SK-N-SH treated with all-trans-retinoic acid at 6 μM for 48 hours (cell line): ENCODE data around the gene GTF2A1.

Experiments
- ATAC-seq: fragments of 200-7000 bp; cut with Tn5 transposase; 3 replicates; pipeline ENCODE4 v1.9.1; 2020; ENCODE audit warnings: mild to moderate bottlenecking, moderate library complexity
- ARNTL ChIP-seq: fragments of 450-650 bp; formaldehyde crosslinking; IDR thresholded peaks from 2 replicates; pipeline ENCODE4 v1.5.0; 2020; ENCODE audit warnings: low read depth, mild to moderate bottlenecking, moderate library complexity, borderline replicate concordance
- BACH2 ChIP-seq: fragments of 250-450 bp; sonication (Bioruptor Pico); IDR thresholded peaks from 2 replicates; pipeline ENCODE4 v1.9.0; 2021; ENCODE audit warnings: mild to moderate bottlenecking, borderline replicate concordance
- CSDC2 ChIP-seq: fragments of 250-450 bp; sonication (Bioruptor Pico); IDR thresholded peaks from 2 replicates; pipeline ENCODE4 v1.5.0; 2020; ENCODE audit warnings: mild to moderate bottlenecking, moderate library complexity
- CSRNP3 ChIP-seq: fragments of 250-450 bp; sonication (Bioruptor Pico); IDR thresholded peaks from 2 replicates; pipeline ENCODE4 v1.5.1; 2021; ENCODE audit warnings: mild to moderate bottlenecking, moderate library complexity
- ESRRG ChIP-seq: fragments of 250-450 bp; sonication (Bioruptor Pico); IDR thresholded peaks from 2 replicates; pipeline ENCODE4 v1.6.1; 2021; ENCODE audit warnings: mild to moderate bottlenecking
- GLIS3 ChIP-seq: fragments of 250-450 bp; sonication (Bioruptor Pico); IDR thresholded peaks from 2 replicates; pipeline ENCODE4 v1.5.0; 2020; ENCODE audit warnings: mild to moderate bottlenecking, moderate library complexity
- ISL1 ChIP-seq: fragments of 250-450 bp; sonication (Bioruptor Pico); IDR thresholded peaks from 2 replicates; pipeline ENCODE4 v2.1.2; 2022; ENCODE audit warnings: mild to moderate bottlenecking, moderate library complexity
- OSR1 ChIP-seq: fragments of 250-450 bp; sonication (Bioruptor Pico); IDR thresholded peaks from 2 replicates; pipeline ENCODE4 v1.8.0; 2022; ENCODE audit warnings: moderate library complexity, mild to moderate bottlenecking, inconsistent platforms
- PPARA ChIP-seq: fragments of 250-450 bp; sonication (Bioruptor Pico); IDR thresholded peaks from 2 replicates; pipeline ENCODE4 v1.5.0; 2020; ENCODE audit warnings: mild to moderate bottlenecking, borderline replicate concordance
- RARB ChIP-seq: fragments of 250-450 bp; sonication (Bioruptor Pico); IDR thresholded peaks from 2 replicates; pipeline ENCODE4 v1.8.0; 2021; ENCODE audit warnings: mild to moderate bottlenecking, moderate library complexity
- SNAI2 ChIP-seq: fragments of 250-450 bp; sonication (Bioruptor Pico); IDR thresholded peaks from 2 replicates; pipeline ENCODE4 v1.5.0; 2020; ENCODE audit warnings: mild to moderate bottlenecking, moderate library complexity
- TCF4 ChIP-seq: fragments of 250-450 bp; sonication (Bioruptor Pico); IDR thresholded peaks from 2 replicates; pipeline ENCODE4 v1.8.0; 2021; ENCODE audit warnings: mild to moderate bottlenecking, moderate library complexity, borderline replicate concordance
- TOX ChIP-seq: fragments of 250-450 bp; sonication (Bioruptor Pico); IDR thresholded peaks from 2 replicates; pipeline ENCODE4 v1.8.0; 2021; ENCODE audit warnings: mild to moderate bottlenecking, moderate library complexity, borderline replicate concordance
- ZC3H10 ChIP-seq: fragments of 250-450 bp; sonication (Bioruptor Pico); IDR thresholded peaks from 2 replicates; pipeline ENCODE4 v1.5.1; 2021; ENCODE audit warnings: mild to moderate bottlenecking, moderate library complexity
- ZFP3 ChIP-seq: fragments of 250-450 bp; sonication (Bioruptor Pico); IDR thresholded peaks from 2 replicates; pipeline ENCODE4 v1.5.0; 2020; ENCODE audit warnings: mild to moderate bottlenecking, moderate library complexity
- ZFP30 ChIP-seq: fragments of 450-650 bp; formaldehyde crosslinking; IDR thresholded peaks from 2 replicates; pipeline ENCODE4 v1.5.0; 2022; ENCODE audit warnings: mild to moderate bottlenecking, moderate library complexity
- ZNF565 ChIP-seq: fragments of 450-650 bp; formaldehyde crosslinking; conservative IDR thresholded peaks from 2 replicates; pipeline ENCODE4 v1.5.0; 2020; ENCODE audit warnings: low read depth, mild to moderate bottlenecking, moderate library complexity
- ZNF70 ChIP-seq: fragments of 450-650 bp; formaldehyde crosslinking; IDR thresholded peaks from 2 replicates; pipeline ENCODE4 v1.5.0; 2020; ENCODE audit warnings: mild to moderate bottlenecking, moderate library complexity
- ZNF8 ChIP-seq: fragments of 450-650 bp; formaldehyde crosslinking; IDR thresholded peaks from 2 replicates; pipeline ENCODE4 v1.5.0; 2020; ENCODE audit warnings: mild to moderate bottlenecking, moderate library complexity
- TF ChIP-seq, protein P1 (sequence below): fragments of 250-450 bp; sonication (Bioruptor Pico); IDR thresholded peaks from 2 replicates; pipeline ENCODE4 v1.8.0; 2021; ENCODE audit warnings: low read depth, mild to moderate bottlenecking, moderate library complexity, borderline replicate concordance
- TF ChIP-seq, protein P2 (sequence below): fragments of 250-450 bp; sonication (Bioruptor Pico); IDR thresholded peaks from 2 replicates; pipeline ENCODE4 v1.5.0; 2020; ENCODE audit warnings: mild to moderate bottlenecking, moderate library complexity
- TF ChIP-seq, protein P3 (sequence below): fragments of 250-450 bp; sonication (Bioruptor Pico); IDR thresholded peaks from 2 replicates; pipeline ENCODE4 v1.5.1; 2020; ENCODE audit warnings: low read depth, mild to moderate bottlenecking, moderate library complexity

GTF2A1 gene

DNA sequence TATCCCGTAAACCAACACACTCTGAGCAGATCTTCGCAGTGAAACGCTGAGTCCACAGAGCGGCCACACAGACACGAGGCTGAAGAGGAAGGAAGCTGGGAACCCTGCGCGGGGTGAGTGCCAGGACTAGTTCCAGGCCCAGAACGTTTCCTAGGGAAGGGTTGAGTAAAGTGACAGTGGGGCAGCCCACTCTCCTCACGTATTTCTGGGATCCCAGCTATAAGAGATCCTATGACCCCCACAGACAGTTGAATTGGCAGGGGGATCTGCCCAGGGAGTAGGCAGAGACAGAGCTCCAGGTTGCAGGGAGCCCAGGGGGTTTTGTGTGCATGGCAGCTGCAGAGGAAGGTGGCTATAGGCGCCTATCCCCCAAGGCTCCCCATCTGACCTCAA, 51.1 kb downstream of the GTF2A1 start (continued):
- TF ChIP-seq, protein P1, sequence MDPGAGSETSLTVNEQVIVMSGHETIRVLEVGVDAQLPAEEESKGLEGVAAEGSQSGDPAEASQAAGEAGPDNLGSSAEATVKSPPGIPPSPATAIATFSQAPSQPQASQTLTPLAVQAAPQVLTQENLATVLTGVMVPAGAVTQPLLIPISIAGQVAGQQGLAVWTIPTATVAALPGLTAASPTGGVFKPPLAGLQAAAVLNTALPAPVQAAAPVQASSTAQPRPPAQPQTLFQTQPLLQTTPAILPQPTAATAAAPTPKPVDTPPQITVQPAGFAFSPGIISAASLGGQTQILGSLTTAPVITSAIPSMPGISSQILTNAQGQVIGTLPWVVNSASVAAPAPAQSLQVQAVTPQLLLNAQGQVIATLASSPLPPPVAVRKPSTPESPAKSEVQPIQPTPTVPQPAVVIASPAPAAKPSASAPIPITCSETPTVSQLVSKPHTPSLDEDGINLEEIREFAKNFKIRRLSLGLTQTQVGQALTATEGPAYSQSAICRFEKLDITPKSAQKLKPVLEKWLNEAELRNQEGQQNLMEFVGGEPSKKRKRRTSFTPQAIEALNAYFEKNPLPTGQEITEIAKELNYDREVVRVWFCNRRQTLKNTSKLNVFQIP, result no peak
- TF ChIP-seq ESRRG (CRISPR knock-in tag) (no peak), RARB (CRISPR knock-in tag) (no peak), ISL1 (CRISPR knock-in tag) (no peak)
- TF ChIP-seq, protein P2, sequence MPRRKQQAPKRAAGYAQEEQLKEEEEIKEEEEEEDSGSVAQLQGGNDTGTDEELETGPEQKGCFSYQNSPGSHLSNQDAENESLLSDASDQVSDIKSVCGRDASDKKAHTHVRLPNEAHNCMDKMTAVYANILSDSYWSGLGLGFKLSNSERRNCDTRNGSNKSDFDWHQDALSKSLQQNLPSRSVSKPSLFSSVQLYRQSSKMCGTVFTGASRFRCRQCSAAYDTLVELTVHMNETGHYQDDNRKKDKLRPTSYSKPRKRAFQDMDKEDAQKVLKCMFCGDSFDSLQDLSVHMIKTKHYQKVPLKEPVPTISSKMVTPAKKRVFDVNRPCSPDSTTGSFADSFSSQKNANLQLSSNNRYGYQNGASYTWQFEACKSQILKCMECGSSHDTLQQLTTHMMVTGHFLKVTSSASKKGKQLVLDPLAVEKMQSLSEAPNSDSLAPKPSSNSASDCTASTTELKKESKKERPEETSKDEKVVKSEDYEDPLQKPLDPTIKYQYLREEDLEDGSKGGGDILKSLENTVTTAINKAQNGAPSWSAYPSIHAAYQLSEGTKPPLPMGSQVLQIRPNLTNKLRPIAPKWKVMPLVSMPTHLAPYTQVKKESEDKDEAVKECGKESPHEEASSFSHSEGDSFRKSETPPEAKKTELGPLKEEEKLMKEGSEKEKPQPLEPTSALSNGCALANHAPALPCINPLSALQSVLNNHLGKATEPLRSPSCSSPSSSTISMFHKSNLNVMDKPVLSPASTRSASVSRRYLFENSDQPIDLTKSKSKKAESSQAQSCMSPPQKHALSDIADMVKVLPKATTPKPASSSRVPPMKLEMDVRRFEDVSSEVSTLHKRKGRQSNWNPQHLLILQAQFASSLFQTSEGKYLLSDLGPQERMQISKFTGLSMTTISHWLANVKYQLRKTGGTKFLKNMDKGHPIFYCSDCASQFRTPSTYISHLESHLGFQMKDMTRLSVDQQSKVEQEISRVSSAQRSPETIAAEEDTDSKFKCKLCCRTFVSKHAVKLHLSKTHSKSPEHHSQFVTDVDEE (CRISPR knock-in tag), result no peak
- TF ChIP-seq, all 23 proteins: peak for 0

- no peak for ATAC-seq
- TF ChIP-seq ZFP3 (CRISPR knock-in tag), result no peak
- no peak for TF ChIP-seq PPARA
- TF ChIP-seq ARNTL, result no peak
- TF ChIP-seq TCF4 (CRISPR knock-in tag), result no peak
- no peak for TF ChIP-seq RARB (CRISPR knock-in tag)
Measured at GRCh38 chr14:81169267-81169666, 51.5 kb downstream of the GTF2A1 start.

GRCh38 chr14:81166121-81166520, 54.6 kb downstream of the GTF2A1 start:
- no peak for ATAC-seq
- TF ChIP-seq BACH2 (CRISPR knock-in tag), result no peak
- TF ChIP-seq, protein P3, sequence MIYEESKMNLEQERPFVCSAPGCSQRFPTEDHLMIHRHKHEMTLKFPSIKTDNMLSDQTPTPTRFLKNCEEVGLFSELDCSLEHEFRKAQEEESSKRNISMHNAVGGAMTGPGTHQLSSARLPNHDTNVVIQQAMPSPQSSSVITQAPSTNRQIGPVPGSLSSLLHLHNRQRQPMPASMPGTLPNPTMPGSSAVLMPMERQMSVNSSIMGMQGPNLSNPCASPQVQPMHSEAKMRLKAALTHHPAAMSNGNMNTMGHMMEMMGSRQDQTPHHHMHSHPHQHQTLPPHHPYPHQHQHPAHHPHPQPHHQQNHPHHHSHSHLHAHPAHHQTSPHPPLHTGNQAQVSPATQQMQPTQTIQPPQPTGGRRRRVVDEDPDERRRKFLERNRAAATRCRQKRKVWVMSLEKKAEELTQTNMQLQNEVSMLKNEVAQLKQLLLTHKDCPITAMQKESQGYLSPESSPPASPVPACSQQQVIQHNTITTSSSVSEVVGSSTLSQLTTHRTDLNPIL, result no peak
- TF ChIP-seq ESRRG (CRISPR knock-in tag), result no peak
- TF ChIP-seq TCF4 (CRISPR knock-in tag), result no peak
- no peak for TF ChIP-seq ZNF565
- no peak for TF ChIP-seq GLIS3 (CRISPR knock-in tag)
- no peak for TF ChIP-seq ISL1 (CRISPR knock-in tag)
- no peak for TF ChIP-seq ZFP30 (CRISPR knock-in tag)
- no peak for TF ChIP-seq SNAI2 (CRISPR knock-in tag)
- no peak for TF ChIP-seq RARB (CRISPR knock-in tag)
- no peak for TF ChIP-seq OSR1 (CRISPR knock-in tag)
- TF ChIP-seq CSDC2 (CRISPR knock-in tag), result no peak
- no peak for TF ChIP-seq ZNF70
- TF ChIP-seq CSRNP3, result no peak
- no peak for TF ChIP-seq PPARA
- no peak for TF ChIP-seq ARNTL
- TF ChIP-seq ZNF8 (CRISPR knock-in tag), result no peak
- no peak for TF ChIP-seq ZC3H10 (CRISPR knock-in tag)
- no peak for TF ChIP-seq ZFP3 (CRISPR knock-in tag)

- TF ChIP-seq TCF4 (CRISPR knock-in tag) (no peak), BACH2 (CRISPR knock-in tag) (no peak), ZNF8 (CRISPR knock-in tag) (no peak), ZFP30 (CRISPR knock-in tag) (no peak), SNAI2 (CRISPR knock-in tag) (no peak), ZNF565 (no peak), GLIS3 (CRISPR knock-in tag) (no peak), ZNF70 (no peak), ARNTL (no peak), CSDC2 (CRISPR knock-in tag) (no peak), PPARA (no peak), TOX (no peak), OSR1 (CRISPR knock-in tag) (no peak)
- TF ChIP-seq, protein P2 (CRISPR knock-in tag), result no peak
- TF ChIP-seq, protein P3, result no peak
- TF ChIP-seq, protein P1, result no peak
- ATAC-seq, result no peak
Measured at GRCh38 chr14:81165188-81165587, 55.6 kb downstream of the GTF2A1 start.
